ENCODE data around the gene PCDHA1.

The PCDHA1 gene

DNA sequence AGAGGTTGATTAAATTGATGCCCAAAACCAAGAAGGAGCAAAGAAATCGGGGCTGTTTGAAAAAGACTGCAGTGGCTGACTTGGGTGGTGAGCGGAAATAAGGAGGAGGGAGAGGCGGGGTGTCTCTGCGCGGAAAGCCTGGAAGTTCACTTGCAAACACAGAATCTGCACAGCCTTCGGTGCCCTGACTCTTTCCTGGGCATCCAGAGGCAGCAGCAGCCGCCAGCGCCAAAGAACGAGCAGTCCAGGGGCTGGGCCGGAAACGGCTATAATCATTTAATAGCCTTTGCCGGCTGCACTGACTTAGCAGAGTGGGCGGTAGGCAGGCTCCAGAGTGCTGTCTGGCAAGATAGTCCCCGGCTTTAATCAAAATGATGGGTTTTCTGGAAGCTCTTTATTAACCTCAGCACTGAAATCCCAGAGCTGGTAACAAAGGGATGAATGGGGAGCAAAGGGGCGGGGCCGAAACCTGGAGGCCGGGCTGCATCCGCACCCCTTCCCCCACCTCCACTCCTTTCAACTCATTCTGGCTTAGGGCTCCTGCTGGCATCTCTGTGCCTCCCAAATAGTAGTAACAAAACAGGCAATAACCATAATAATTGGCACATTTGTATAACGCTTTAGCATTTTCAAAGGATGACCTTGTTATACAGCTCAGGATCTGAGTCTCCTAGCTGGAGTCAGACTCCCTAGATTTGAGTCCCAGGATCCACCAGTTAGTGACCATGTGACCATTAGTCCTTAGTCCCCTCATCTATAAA is 216.1 kb downstream of the PCDHA1 start:
- Histone ChIP-seq H4K20me1 (ENCODE audit: control insufficient read depth, insufficient read depth, low read depth, low read length) (no peaks in the 10 kb centered on the region), H3K79me2 (ENCODE audit: control insufficient read depth, low read length) (no peaks in the 10 kb centered on the region), H3K9me3 (ENCODE audit: control insufficient read depth, insufficient read depth, low read length) (no peaks in the 10 kb centered on the region), H3K4me1 (ENCODE audit: control insufficient read depth, low read length) (no peaks in the 10 kb centered on the region), H3F3A (ENCODE audit: control insufficient read depth, insufficient read depth) (no peaks in the 10 kb centered on the region), H3K4me2 (ENCODE audit: low read length) (no peak overlapping the region), H3K27me3 (ENCODE audit: control insufficient read depth, low read length) (no peaks in the 10 kb centered on the region), H3K4me3 (ENCODE audit: low read length) (no peak overlapping the region), H3K9me2 (replicated peaks; ENCODE audit: control insufficient read depth, low read length) (no peaks in the 10 kb centered on the region), H3K27ac (ENCODE audit: low read depth, low read length) (no peak overlapping the region), H3K36me3 (ENCODE audit: control insufficient read depth, low read length) (no peaks in the 10 kb centered on the region)
- TF ChIP-seq, protein P1, sequence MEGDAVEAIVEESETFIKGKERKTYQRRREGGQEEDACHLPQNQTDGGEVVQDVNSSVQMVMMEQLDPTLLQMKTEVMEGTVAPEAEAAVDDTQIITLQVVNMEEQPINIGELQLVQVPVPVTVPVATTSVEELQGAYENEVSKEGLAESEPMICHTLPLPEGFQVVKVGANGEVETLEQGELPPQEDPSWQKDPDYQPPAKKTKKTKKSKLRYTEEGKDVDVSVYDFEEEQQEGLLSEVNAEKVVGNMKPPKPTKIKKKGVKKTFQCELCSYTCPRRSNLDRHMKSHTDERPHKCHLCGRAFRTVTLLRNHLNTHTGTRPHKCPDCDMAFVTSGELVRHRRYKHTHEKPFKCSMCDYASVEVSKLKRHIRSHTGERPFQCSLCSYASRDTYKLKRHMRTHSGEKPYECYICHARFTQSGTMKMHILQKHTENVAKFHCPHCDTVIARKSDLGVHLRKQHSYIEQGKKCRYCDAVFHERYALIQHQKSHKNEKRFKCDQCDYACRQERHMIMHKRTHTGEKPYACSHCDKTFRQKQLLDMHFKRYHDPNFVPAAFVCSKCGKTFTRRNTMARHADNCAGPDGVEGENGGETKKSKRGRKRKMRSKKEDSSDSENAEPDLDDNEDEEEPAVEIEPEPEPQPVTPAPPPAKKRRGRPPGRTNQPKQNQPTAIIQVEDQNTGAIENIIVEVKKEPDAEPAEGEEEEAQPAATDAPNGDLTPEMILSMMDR (IDR thresholded peaks at IDR 0.05; ENCODE audit: low read depth, low read length, poor library complexity, severe bottlenecking) = no peak
- no peak for TF ChIP-seq EZH2phosphoT487 (IDR thresholded peaks at IDR 0.05; ENCODE audit: borderline replicate concordance, low read length)

DNA sequence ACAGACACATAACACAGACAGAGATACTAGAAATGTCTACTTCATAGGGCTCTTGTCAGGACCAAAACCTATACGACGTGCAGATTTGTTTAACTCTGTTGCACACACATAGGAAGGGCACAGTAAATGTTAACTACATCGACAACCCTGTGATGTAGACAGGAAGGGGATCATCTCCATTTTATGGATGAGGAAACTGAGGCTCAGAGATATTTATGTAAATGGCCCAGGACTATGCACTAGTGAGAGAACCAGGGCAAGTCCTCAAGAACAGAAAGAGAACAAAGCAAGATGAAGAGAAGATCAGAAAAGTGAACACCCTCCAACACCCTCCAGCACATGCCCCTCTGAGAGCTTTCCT is 216.6 kb downstream of the PCDHA1 start:
- Histone ChIP-seq H3K27me3 (ENCODE audit: control insufficient read depth, low read length) (no peaks in the 10 kb centered on the region), H3K9me3 (ENCODE audit: control insufficient read depth, insufficient read depth, low read length) (no peaks in the 10 kb centered on the region), H4K20me1 (ENCODE audit: control insufficient read depth, insufficient read depth, low read depth, low read length) (no peaks in the 10 kb centered on the region), H3F3A (ENCODE audit: control insufficient read depth, insufficient read depth) (no peaks in the 10 kb centered on the region), H3K36me3 (ENCODE audit: control insufficient read depth, low read length) (no peaks in the 10 kb centered on the region), H3K79me2 (ENCODE audit: control insufficient read depth, low read length) (no peaks in the 10 kb centered on the region), H3K9me2 (replicated peaks; ENCODE audit: control insufficient read depth, low read length) (no peaks in the 10 kb centered on the region), H3K4me2 (ENCODE audit: low read length) (no peak overlapping the region), H3K4me1 (ENCODE audit: control insufficient read depth, low read length) (no peaks in the 10 kb centered on the region), H3K4me3 (ENCODE audit: low read length) (no peak overlapping the region), H3K27ac (ENCODE audit: low read depth, low read length) (no peak overlapping the region)
- TF ChIP-seq, protein P1 (IDR thresholded peaks at IDR 0.05; ENCODE audit: low read depth, low read length, poor library complexity, severe bottlenecking) = no peak
- TF ChIP-seq EZH2phosphoT487 (IDR thresholded peaks at IDR 0.05; ENCODE audit: borderline replicate concordance, low read length) = no peak

DNA sequence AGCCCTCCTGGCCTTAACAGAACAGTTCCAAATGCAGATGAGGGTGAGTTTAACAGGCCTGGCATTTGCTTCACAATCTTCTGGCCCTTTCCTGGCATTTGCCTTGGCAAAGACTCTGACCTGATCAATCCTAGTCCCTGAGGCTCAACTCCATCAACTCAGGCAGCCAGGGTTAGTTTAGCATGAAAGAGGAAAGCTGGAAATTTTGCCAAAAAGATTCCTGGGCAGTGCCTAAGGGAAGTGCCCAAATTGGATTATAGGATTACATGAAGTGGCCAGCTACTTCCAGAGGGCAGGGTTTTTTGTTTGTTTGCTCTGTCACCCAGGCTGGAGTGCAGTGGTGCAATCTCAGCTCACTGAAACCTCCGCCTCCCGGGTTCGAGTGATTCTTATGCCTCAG is 217.1 kb downstream of the PCDHA1 start:
- no peak overlapping the region for H3K4me3 ChIP-seq (ENCODE audit: low read length)
- no peaks in the 10 kb centered on the region for H3K4me1 ChIP-seq (ENCODE audit: control insufficient read depth, low read length)
- H3K4me2 ChIP-seq (ENCODE audit: low read length) = no peak overlapping the region
- no peaks in the 10 kb centered on the region for H3K9me3 ChIP-seq (ENCODE audit: control insufficient read depth, insufficient read depth, low read length)
- no peak for TF ChIP-seq EZH2phosphoT487 (IDR thresholded peaks at IDR 0.05; ENCODE audit: borderline replicate concordance, low read length)
- TF ChIP-seq, protein P1 (IDR thresholded peaks at IDR 0.05; ENCODE audit: low read depth, low read length, poor library complexity, severe bottlenecking) = no peak
- no peaks in the 10 kb centered on the region for H3K36me3 ChIP-seq (ENCODE audit: control insufficient read depth, low read length)
- H3K9me2 ChIP-seq (replicated peaks; ENCODE audit: control insufficient read depth, low read length) = no peaks in the 10 kb centered on the region
- no peaks in the 10 kb centered on the region for H3K79me2 ChIP-seq (ENCODE audit: control insufficient read depth, low read length)
- no peaks in the 10 kb centered on the region for H3F3A ChIP-seq (ENCODE audit: control insufficient read depth, insufficient read depth)
- H3K27ac ChIP-seq (ENCODE audit: low read depth, low read length) = no peak overlapping the region
- H3K27me3 ChIP-seq (ENCODE audit: control insufficient read depth, low read length) = no peaks in the 10 kb centered on the region
- no peaks in the 10 kb centered on the region for H4K20me1 ChIP-seq (ENCODE audit: control insufficient read depth, insufficient read depth, low read depth, low read length)

All from DOHH2 (cell line).